Smooth muscle cell of the coronary artery (primary cell): ENCODE results near the gene SRM. TPM values are rescaled to one million over a fixed set of nuclear protein-coding genes. Genes with fewer than 3 reads are reported as not detected.

ENCODE experiments used
- total RNA-seq: library from RNA; depleted of rRNA; stranded (reverse); fragments of >200 nt; gene quantifications from 2 replicates; pipeline ENCODE4 v1.2.3, GENCODE V29; 2014; ENCODE audit warnings: low replicate concordance

Gene SRM
- 9.5 and 18.5 TPM in 2 replicates for total RNA-seq

GRCh38 chr1:11059968-11060830 is at the start of gene SRM:
SRM (minus strand) TSS chr1:11060018; CDS start chr1:11059943, 75 bp downstream.

GRCh38 chr1:11099310-11100148 is 39.7 kb upstream of the SRM start, which contains the start of gene EXOSC10:
EXOSC10 (minus strand) TSS chr1:11099869; CDS start chr1:11099831, 38 bp downstream.

GRCh38 chr1:11046625-11047365 is 13.0 kb downstream of the SRM start, which contains the start of gene MASP2:
MASP2 (minus strand) TSS chr1:11047239; CDS start chr1:11047207, 32 bp downstream.

GRCh38 chr1:11012260-11013159 is 47.3 kb downstream of the SRM start, which contains the start of gene TARDBP:
TARDBP (plus strand) TSS chr1:11012654; CDS start chr1:11013728, 1,074 bp downstream.

Other genes starting within 250 kb of the SRM start
- 54.5 and 79.5 TPM in 2 replicates for gene TARDBP, start 47.4 kb downstream of the SRM start, total RNA-seq
- not detected in 2 replicates for gene MASP2, start 12.8 kb downstream of the SRM start, total RNA-seq
- 21.4 and 33.4 TPM in 2 replicates for gene EXOSC10, start 39.9 kb upstream of the SRM start, total RNA-seq
- 0.23 TPM in 1 of 2 replicates, not detected in the other for gene ANGPTL7, start 129.3 kb upstream of the SRM start, total RNA-seq
- 30.3 and 30.8 TPM in 2 replicates for gene MTOR, start 202.5 kb upstream of the SRM start, total RNA-seq
- 4.6 and 4.7 TPM in 2 replicates for gene UBIAD1, start 213.2 kb upstream of the SRM start, total RNA-seq